Measurements from ENCODE around the gene SEMA5A.

SEMA5A gene

DNA sequence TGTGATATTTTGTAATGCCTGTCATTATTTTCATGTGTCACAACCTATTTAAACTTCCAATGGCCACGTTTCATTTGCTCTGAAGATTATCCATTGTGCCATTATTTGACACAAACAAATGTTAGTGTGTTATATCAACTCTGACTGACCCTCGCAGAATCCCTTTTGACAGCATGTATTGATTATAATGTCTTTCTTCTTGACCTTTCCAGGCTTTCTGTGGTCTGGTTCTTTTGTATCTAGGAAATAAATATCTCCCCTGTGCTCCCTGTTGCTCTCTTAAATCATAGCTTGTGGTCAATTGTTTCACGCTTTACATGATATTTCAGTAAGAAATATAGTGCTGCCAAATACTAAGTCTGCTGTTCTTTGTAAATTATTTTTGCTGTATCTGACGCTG, 442.6 kb downstream of the SEMA5A start:
- no peak for TF ChIP-seq CTCF (IDR thresholded peaks at IDR 0.05; ENCODE audit: low read length)
- no peak for TF ChIP-seq EZH2 (optimal IDR thresholded peaks at IDR 0.05; ENCODE audit: low read depth, low read length)
- no peak for TF ChIP-seq EZH2phosphoT487 (IDR thresholded peaks at IDR 0.05; ENCODE audit: low read length)
- H3F3A ChIP-seq (ENCODE audit: insufficient read depth, low read length) = no peaks in the 10 kb centered on the region
- H2AFZ ChIP-seq (ENCODE audit: low read length) = no peak overlapping the region
- no peak overlapping the region for H3K27ac ChIP-seq (ENCODE audit: low read length)
- DNase-seq = no peak
- no peaks in the 10 kb centered on the region for H4K20me1 ChIP-seq (ENCODE audit: insufficient read depth, low read length)
- no peak overlapping the region for H3K4me2 ChIP-seq (ENCODE audit: low read depth, low read length)
- H3K9me2 ChIP-seq (replicated peaks; ENCODE audit: insufficient read depth, low read length) = no peaks in the 10 kb centered on the region
- H3K27me3 ChIP-seq (replicated peaks; ENCODE audit: insufficient read depth, low read length) = no peaks in the 10 kb centered on the region
- H3K4me3 ChIP-seq (ENCODE audit: low read length) = no peak overlapping the region
- H3K36me3 ChIP-seq (replicated peaks; ENCODE audit: insufficient read depth, low read length) = no peaks in the 10 kb centered on the region
- H3K79me2 ChIP-seq (ENCODE audit: low read length) = no peaks in the 10 kb centered on the region
- H3K9ac ChIP-seq (ENCODE audit: low read length) = no peak overlapping the region
- H3K4me1 ChIP-seq (ENCODE audit: low read length) = no peaks in the 10 kb centered on the region
- H3K9me3 ChIP-seq (replicated peaks; ENCODE audit: insufficient read depth, low read length) = no peaks in the 10 kb centered on the region

DNA sequence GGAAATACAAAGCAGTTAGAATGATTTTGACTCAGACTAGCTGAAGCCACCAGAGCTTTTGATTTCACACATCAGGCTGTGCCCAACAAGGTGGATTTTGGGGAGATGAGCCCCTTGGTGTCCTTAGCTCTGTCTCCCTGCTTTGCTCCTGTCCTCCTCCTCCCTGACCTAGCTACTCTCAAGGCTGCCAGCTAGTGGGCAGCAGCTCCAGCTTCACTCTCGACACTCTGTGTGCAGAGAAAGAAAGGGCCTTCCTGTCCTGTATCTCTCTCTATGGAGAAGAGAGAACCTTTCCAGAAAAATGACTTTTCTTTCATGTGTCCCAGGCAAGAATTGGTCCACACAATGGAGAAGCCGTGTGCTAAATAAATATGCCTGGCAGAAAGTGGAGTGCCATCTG, 446.2 kb downstream of the SEMA5A start:
- Histone ChIP-seq H3K4me1 (ENCODE audit: low read length) (no peaks in the 10 kb centered on the region), H2AFZ (ENCODE audit: low read length) (no peak overlapping the region), H3K9ac (ENCODE audit: low read length) (no peak overlapping the region), H3K36me3 (replicated peaks; ENCODE audit: insufficient read depth, low read length) (no peaks in the 10 kb centered on the region), H4K20me1 (ENCODE audit: insufficient read depth, low read length) (no peaks in the 10 kb centered on the region), H3F3A (ENCODE audit: insufficient read depth, low read length) (no peaks in the 10 kb centered on the region), H3K9me3 (replicated peaks; ENCODE audit: insufficient read depth, low read length) (no peaks in the 10 kb centered on the region), H3K27me3 (replicated peaks; ENCODE audit: insufficient read depth, low read length) (no peaks in the 10 kb centered on the region), H3K4me2 (ENCODE audit: low read depth, low read length) (no peak overlapping the region), H3K9me2 (replicated peaks; ENCODE audit: insufficient read depth, low read length) (no peaks in the 10 kb centered on the region), H3K27ac (ENCODE audit: low read length) (no peak overlapping the region), H3K79me2 (ENCODE audit: low read length) (no peaks in the 10 kb centered on the region), H3K4me3 (ENCODE audit: low read length) (no peak overlapping the region)
- TF ChIP-seq EZH2 (optimal IDR thresholded peaks at IDR 0.05; ENCODE audit: low read depth, low read length) (no peak), EZH2phosphoT487 (IDR thresholded peaks at IDR 0.05; ENCODE audit: low read length) (no peak), CTCF (IDR thresholded peaks at IDR 0.05; ENCODE audit: low read length) (no peak)
- DNase-seq = no peak

DNA sequence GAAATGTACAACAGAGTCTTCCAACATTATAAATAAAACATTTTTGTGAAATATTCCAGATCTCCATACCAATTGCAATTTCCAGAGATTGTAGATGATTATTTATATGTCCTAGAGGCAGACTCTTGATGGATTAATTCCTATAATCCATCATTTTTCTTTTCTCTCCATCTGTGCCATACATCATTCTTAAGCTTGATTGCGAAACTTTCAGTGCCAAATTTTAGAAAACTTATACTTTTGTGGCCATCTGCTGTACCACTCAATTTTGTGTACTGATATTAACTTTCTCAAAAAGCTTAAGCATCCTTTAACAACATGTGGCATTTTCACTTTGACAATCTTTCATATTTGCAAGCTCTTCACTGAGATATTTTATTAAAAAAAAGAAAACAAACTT, 446.9 kb downstream of the SEMA5A start:
- H4K20me1 ChIP-seq (ENCODE audit: insufficient read depth, low read length) = no peaks in the 10 kb centered on the region
- no peaks in the 10 kb centered on the region for H3K79me2 ChIP-seq (ENCODE audit: low read length)
- H3K36me3 ChIP-seq (replicated peaks; ENCODE audit: insufficient read depth, low read length) = no peaks in the 10 kb centered on the region
- no peaks in the 10 kb centered on the region for H3F3A ChIP-seq (ENCODE audit: insufficient read depth, low read length)
- H3K9me2 ChIP-seq (replicated peaks; ENCODE audit: insufficient read depth, low read length) = no peaks in the 10 kb centered on the region
- no peak for DNase-seq
- H2AFZ ChIP-seq (ENCODE audit: low read length) = no peak overlapping the region
- H3K9ac ChIP-seq (ENCODE audit: low read length) = no peak overlapping the region
- H3K27ac ChIP-seq (ENCODE audit: low read length) = no peak overlapping the region
- no peak overlapping the region for H3K4me2 ChIP-seq (ENCODE audit: low read depth, low read length)
- TF ChIP-seq EZH2 (optimal IDR thresholded peaks at IDR 0.05; ENCODE audit: low read depth, low read length) = no peak
- no peak for TF ChIP-seq CTCF (IDR thresholded peaks at IDR 0.05; ENCODE audit: low read length)
- TF ChIP-seq EZH2phosphoT487 (IDR thresholded peaks at IDR 0.05; ENCODE audit: low read length) = no peak
- no peaks in the 10 kb centered on the region for H3K27me3 ChIP-seq (replicated peaks; ENCODE audit: insufficient read depth, low read length)
- H3K4me3 ChIP-seq (ENCODE audit: low read length) = no peak overlapping the region
- H3K9me3 ChIP-seq (replicated peaks; ENCODE audit: insufficient read depth, low read length) = no peaks in the 10 kb centered on the region
- no peaks in the 10 kb centered on the region for H3K4me1 ChIP-seq (ENCODE audit: low read length)

Data from MM.1S (cell line).